SK-N-MC (cell line): ENCODE data around the gene TTC1.

Experiments used
- DNase-seq: peaks from one replicate; pipeline ENCODE4 v3.0.0-alpha.2; 2011; ENCODE audit warnings: low read depth, low spot score
- H3K27ac ChIP-seq: fragments of 200-600 bp; sonication (generic); 2 replicates; pipeline ENCODE4 v1.5.1; 2016; ENCODE audit warnings: mixed run types
- H3K36me3 ChIP-seq: fragments of 200-600 bp; sonication (generic); 2 replicates; pipeline ENCODE4 v1.6.1; 2017; ENCODE audit warnings: antibody characterized with exemption, low read length, mixed read lengths; ENCODE audit not compliant: insufficient read depth
- H3K4me3 ChIP-seq: fragments of 200-600 bp; sonication (generic); 2 replicates; pipeline ENCODE4 v1.5.1; 2016
- H3K9ac ChIP-seq: fragments of 200-600 bp; sonication (generic); 2 replicates; pipeline ENCODE4 v1.8.0; 2017; ENCODE audit warnings: mixed run types, mixed read lengths; ENCODE audit not compliant: insufficient read length
- H3K9me3 ChIP-seq: fragments of 200-600 bp; sonication (generic); 2 replicates; pipeline ENCODE4 v1.6.1; 2017; ENCODE audit warnings: low read depth, mild to moderate bottlenecking, antibody characterized with exemption, low read length, moderate library complexity, mixed read lengths
- EZH2 ChIP-seq: fragments of 200-600 bp; sonication (generic); IDR thresholded peaks from one replicate; pipeline ENCODE4 v1.6.1; 2017; ENCODE audit warnings: antibody characterized with exemption
- FOXP2 ChIP-seq: optimal IDR thresholded peaks from 2 replicates; pipeline ENCODE3; 2011; ENCODE audit warnings: mild to moderate bottlenecking, moderate library complexity; ENCODE audit not compliant: insufficient read depth; ENCODE audit errors: extremely low read length, control extremely low read depth
- POLR2AphosphoS5 ChIP-seq: IDR thresholded peaks from 2 replicates; pipeline ENCODE4 v1.6.1; 2012; ENCODE audit warnings: mild to moderate bottlenecking, low read depth, low read length, borderline replicate concordance

The TTC1 gene

DNA sequence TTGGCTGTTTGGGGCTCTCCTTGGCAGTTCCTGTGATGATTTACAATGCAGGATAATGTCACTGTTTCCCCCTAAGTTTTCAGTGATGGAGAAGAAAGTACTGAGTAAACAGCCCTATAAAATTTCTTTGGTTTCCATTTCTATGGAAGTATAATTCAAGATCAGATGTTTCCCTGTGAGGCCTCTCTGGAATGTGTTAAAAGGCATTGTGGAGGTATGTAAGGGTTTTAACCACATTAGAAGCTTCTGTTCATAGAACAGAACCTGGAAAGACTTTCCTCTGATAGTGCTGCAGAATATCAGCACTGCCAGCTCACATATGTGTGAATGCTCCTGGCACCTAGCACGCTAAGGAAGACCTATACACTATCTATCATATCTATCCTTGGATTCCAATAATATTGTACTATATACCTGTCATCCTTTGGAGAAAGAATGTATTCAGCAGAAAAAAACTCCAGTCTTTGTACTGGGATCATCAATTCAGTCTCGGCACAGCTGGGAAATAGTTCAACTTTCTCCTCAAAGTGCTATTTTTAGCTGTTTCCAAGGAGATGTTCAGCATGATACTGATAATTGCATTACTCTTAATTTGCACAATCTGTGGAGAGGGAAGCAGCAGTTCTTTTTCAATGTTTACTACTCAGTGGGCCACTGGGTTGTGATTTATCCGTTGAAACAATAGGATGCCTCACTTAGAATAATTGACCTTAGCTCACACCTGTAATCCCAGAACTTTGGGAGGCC, 21.9 kb downstream of the TTC1 start:
- H3K9me3 ChIP-seq: no peaks in the 10 kb centered on the region
- peaks cover 52% of the 10 kb centered on the region for H3K36me3 ChIP-seq
- no peak overlapping the region for H3K9ac ChIP-seq
- DNase-seq: no peak
- no peak overlapping the region for H3K4me3 ChIP-seq
- peak overlapping the region; percentile 45; the same call in 1 of the 2 replicates for H3K27ac ChIP-seq
- no peak for TF ChIP-seq FOXP2
- no peak for TF ChIP-seq POLR2AphosphoS5
- no peak for TF ChIP-seq EZH2

GRCh38 chr5:160033546-160034252, 24.8 kb downstream of the TTC1 start:
- peaks cover 58% of the 10 kb centered on the region for H3K36me3 ChIP-seq
- TF ChIP-seq FOXP2: no peak
- TF ChIP-seq POLR2AphosphoS5: no peak
- TF ChIP-seq EZH2: no peak
- H3K27ac ChIP-seq: no peak overlapping the region
- no peaks in the 10 kb centered on the region for H3K9me3 ChIP-seq
- no peak overlapping the region for H3K9ac ChIP-seq
- no peak for DNase-seq
- H3K4me3 ChIP-seq: no peak overlapping the region

DNA sequence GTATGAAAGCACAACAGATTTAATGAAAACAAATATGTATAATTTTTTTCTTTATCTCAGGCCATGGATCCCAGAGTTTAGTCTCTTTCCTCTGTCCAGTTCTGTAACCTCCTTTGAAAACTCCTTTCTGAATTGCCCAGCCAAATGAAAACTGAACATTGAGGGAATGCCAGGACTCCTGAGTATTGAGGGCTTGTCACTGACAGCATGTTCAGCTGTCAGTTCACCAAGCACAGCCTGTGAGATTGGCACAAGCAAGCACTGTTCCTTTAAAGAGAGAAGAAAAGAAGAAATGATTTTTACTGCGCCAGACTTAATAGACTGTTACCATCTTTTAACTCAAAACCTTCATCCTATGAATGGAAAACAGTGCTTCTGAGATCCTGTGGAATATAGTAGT, 27.3 kb downstream of the TTC1 start:
- no peak for TF ChIP-seq POLR2AphosphoS5
- TF ChIP-seq EZH2: no peak
- no peak for TF ChIP-seq FOXP2
- H3K36me3 ChIP-seq: peaks cover 61% of the 10 kb centered on the region
- no peaks in the 10 kb centered on the region for H3K9me3 ChIP-seq
- no peak overlapping the region for H3K9ac ChIP-seq
- DNase-seq: no peak
- H3K27ac ChIP-seq: no peak overlapping the region
- no peak overlapping the region for H3K4me3 ChIP-seq

- H3K27ac ChIP-seq: no peak overlapping the region
- H3K4me3 ChIP-seq: no peak overlapping the region
- no peak for DNase-seq
- TF ChIP-seq FOXP2 (no peak), POLR2AphosphoS5 (no peak), EZH2 (no peak)
- H3K9me3 ChIP-seq: no peaks in the 10 kb centered on the region
- peaks cover 63% of the 10 kb centered on the region for H3K36me3 ChIP-seq
- no peak overlapping the region for H3K9ac ChIP-seq
Observed at GRCh38 chr5:160036884-160037283, 27.9 kb downstream of the TTC1 start.

DNA sequence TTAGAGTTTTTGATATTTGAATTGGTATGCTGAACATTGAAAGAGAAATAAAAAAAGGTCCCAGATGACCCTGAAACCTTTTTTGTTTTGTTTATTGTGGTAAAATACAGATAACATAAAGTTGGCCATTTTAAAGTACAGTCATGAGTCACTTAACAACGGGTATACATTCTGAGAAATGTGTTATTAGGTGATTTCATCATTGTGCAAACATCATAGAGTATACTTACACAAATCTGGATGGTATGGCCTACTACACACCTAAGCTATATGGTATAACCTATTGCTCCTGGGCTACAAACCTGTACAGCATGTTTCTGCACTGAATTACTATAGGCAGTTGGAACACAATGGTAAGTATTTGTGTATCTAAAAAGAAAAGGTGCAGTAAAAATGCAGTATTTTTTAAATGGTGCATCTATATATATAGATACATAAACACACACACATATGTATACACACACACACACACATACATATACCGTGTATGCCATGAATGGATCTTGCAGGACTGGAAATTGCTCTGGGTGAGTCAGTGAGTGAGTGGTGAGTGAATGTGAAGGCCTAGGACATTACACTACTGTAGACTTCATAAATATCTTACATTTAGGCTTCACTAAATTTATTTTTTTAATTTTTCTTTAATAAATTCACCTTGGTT, 31.0 kb downstream of the TTC1 start:
- TF ChIP-seq EZH2 (no peak), POLR2AphosphoS5 (no peak), FOXP2 (no peak)
- H3K9ac ChIP-seq: no peak overlapping the region
- no peak overlapping the region for H3K4me3 ChIP-seq
- no peak overlapping the region for H3K27ac ChIP-seq
- H3K36me3 ChIP-seq: peaks cover 55% of the 10 kb centered on the region
- H3K9me3 ChIP-seq: no peaks in the 10 kb centered on the region
- DNase-seq: no peak

GRCh38 chr5:160040471-160040835, 31.5 kb downstream of the TTC1 start:
- H3K36me3 ChIP-seq: peaks cover 50% of the 10 kb centered on the region
- no peaks in the 10 kb centered on the region for H3K9me3 ChIP-seq
- TF ChIP-seq EZH2 (no peak), POLR2AphosphoS5 (no peak), FOXP2 (no peak)
- H3K9ac ChIP-seq: no peak overlapping the region
- no peak overlapping the region for H3K4me3 ChIP-seq
- no peak overlapping the region for H3K27ac ChIP-seq
- DNase-seq: no peak

DNA sequence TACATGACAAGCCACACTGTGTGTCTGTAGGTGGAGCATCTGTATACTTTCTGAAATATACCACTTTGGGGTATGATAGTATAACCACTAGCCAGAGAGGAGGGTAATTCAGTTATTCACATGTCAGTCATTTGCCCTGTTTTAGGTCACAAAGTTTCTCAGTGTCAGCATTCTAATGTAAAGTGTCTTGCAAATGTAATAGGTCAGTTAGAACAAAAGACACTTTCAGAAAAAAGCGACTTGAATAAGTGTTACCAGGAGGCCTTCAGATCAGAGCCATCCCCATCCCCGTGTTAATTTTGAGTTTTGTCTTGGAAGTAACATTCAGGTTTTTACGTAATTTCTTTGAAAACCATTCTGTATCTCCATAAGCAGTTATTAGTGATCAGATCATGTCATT, 33.7 kb downstream of the TTC1 start:
- no peak overlapping the region for H3K4me3 ChIP-seq
- H3K9me3 ChIP-seq: no peaks in the 10 kb centered on the region
- DNase-seq: no peak
- H3K36me3 ChIP-seq: peaks cover 29% of the 10 kb centered on the region
- H3K27ac ChIP-seq: no peak overlapping the region
- no peak overlapping the region for H3K9ac ChIP-seq
- no peak for TF ChIP-seq EZH2
- TF ChIP-seq FOXP2: no peak
- no peak for TF ChIP-seq POLR2AphosphoS5

DNA sequence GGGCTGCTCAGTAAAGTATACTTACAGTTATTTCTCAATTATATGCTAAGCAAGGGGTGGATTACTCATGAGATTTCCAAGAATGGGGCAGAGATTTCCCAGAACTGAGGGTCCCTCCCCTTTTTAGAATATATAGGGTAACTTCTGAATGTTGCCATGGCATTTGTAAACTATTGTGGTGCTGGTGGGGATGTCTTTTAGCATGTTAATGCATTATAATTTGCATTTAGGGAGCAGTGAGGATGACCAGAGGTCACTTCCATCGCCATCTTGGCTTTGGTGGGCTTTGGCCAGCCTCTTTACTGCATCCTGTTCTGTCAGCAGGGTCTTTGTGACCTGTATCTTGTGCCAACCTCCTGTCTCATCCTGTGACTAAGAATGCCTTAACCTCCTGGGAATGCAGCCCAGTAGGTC, 35.5 kb downstream of the TTC1 start:
- Histone ChIP-seq H3K36me3 (peaks cover 23% of the 10 kb centered on the region), H3K9ac (no peak overlapping the region), H3K4me3 (no peak overlapping the region), H3K9me3 (no peaks in the 10 kb centered on the region), H3K27ac (peak overlapping the region; percentile 91)
- no peak for DNase-seq
- TF ChIP-seq POLR2AphosphoS5: no peak
- no peak for TF ChIP-seq FOXP2
- TF ChIP-seq EZH2: no peak
